ENCODE results near the gene TINCR.
A peak's percentile ranks its signal among the peaks of the same experiment; 100 is the strongest.
"Not testable (repeated sequence)": the region's sequence is repeated elsewhere in the genome, so short reads cannot be mapped to it uniquely, and the experiment has no call there.

The TINCR gene

DNA sequence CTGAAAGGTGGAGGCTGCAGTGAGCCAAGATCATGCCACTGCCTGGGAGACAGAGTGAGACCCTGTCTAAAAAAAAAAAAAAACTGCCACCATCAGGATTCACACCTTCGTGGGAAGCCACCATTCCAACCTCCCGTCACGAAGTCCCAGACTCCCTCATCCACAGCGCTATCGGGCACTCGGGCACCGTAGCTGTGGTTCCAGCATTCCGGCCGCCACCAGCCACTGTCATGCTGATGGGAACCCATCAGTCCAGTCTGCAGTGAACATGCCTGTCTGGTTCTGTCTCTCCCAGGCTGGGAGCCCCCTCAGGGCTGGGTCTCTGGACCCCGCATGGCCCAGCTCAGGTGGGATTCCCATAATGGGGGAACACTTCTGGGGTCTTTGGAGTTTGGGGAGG, 27.5 kb downstream of the TINCR start:
- peaks cover 1% of the 10 kb centered on the region for H3K9me3 ChIP-seq (ENCODE audit: control insufficient read depth, low read length)
- no peaks in the 10 kb centered on the region for H3K27me3 ChIP-seq (ENCODE audit: control insufficient read depth, insufficient read depth, low read length, poor library complexity, severe bottlenecking)
- H3K36me3 ChIP-seq (ENCODE audit: control insufficient read depth, insufficient read depth, low read length): no peaks in the 10 kb centered on the region
- H3K4me3 ChIP-seq (ENCODE audit: insufficient read depth, low read depth, low read length): no peak overlapping the region
- no peak overlapping the region for H3K27ac ChIP-seq (ENCODE audit: insufficient read depth, low read depth, low read length, poor library complexity, severe bottlenecking)
- WGBS, 2 experiments: 91 to 94% methylated on average over 10 of the region's 10 CpGs
- peaks cover 10% of the 10 kb centered on the region for H3K4me1 ChIP-seq (ENCODE audit: control insufficient read depth, insufficient read depth, low read length)

DNA sequence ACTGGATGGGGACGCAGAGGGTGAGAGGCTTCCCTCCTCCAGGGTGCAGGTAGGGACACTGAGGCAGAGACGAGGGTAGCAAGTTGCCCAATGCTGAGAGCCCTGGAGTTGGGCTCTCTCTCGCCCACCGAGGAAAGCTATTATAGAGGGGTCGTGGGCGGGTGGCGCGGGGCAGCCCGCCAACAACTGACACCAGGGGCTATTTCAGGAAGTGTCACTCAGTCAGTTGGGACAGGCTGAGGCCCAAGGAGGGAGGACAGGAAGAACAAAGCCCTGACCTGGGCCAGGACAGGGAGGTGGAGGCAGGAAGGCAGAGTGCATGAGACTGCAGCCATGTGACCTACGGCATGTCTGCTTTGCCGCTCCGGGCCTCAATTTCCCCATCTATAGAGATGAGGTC, 29.9 kb downstream of the TINCR start:
- Histone ChIP-seq H3K9me3 (ENCODE audit: control insufficient read depth, low read length) (peaks cover 2% of the 10 kb centered on the region), H3K27ac (ENCODE audit: insufficient read depth, low read depth, low read length, poor library complexity, severe bottlenecking) (no peak overlapping the region), H3K4me3 (ENCODE audit: insufficient read depth, low read depth, low read length) (no peak overlapping the region), H3K4me1 (ENCODE audit: control insufficient read depth, insufficient read depth, low read length) (peaks cover 7% of the 10 kb centered on the region), H3K27me3 (ENCODE audit: control insufficient read depth, insufficient read depth, low read length, poor library complexity, severe bottlenecking) (no peaks in the 10 kb centered on the region), H3K36me3 (ENCODE audit: control insufficient read depth, insufficient read depth, low read length) (no peaks in the 10 kb centered on the region)
- WGBS, 2 experiments: 85 to 90% methylated on average over 12 of the region's 12 CpGs

DNA sequence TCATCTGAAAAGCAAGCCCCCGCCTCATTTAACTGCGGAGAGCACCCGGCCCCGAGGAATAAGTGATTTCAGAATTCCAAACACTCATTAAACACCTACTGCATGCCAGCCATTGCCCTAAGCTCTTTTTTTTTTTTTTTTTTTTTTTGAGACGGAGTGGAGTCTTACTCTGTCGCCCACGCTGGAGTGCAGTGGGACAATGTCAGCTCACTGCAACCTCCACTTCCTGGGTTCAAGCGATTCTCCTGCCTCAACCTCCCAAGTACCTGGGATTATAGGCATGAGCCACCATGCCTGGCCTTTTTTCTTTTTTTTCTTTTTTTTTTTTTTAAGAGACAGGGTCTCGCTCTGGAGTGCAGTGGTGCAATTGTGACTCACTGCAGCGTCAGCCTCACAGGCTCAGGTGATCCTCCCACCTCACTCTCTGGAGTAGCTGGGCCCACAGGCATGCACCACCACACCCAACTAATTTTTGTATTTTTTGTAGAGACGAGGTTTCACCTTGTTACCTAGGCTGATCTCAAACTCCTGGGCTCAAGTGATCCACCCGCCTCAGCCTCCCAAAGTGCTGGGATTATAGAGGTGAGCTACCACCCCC, 30.7 kb downstream of the TINCR start:
- WGBS, 2 experiments: 47 to 52% methylated on average over 12 of the region's 12 CpGs
- H3K27me3 ChIP-seq (ENCODE audit: control insufficient read depth, insufficient read depth, low read length, poor library complexity, severe bottlenecking); H3K36me3 ChIP-seq (ENCODE audit: control insufficient read depth, insufficient read depth, low read length); H3K4me1 ChIP-seq (ENCODE audit: control insufficient read depth, insufficient read depth, low read length); H3K4me3 ChIP-seq (ENCODE audit: insufficient read depth, low read depth, low read length); H3K9me3 ChIP-seq (ENCODE audit: control insufficient read depth, low read length): not testable (repeated sequence)
- peak overlapping the region; percentile 50 for H3K27ac ChIP-seq (ENCODE audit: insufficient read depth, low read depth, low read length, poor library complexity, severe bottlenecking)

DNA sequence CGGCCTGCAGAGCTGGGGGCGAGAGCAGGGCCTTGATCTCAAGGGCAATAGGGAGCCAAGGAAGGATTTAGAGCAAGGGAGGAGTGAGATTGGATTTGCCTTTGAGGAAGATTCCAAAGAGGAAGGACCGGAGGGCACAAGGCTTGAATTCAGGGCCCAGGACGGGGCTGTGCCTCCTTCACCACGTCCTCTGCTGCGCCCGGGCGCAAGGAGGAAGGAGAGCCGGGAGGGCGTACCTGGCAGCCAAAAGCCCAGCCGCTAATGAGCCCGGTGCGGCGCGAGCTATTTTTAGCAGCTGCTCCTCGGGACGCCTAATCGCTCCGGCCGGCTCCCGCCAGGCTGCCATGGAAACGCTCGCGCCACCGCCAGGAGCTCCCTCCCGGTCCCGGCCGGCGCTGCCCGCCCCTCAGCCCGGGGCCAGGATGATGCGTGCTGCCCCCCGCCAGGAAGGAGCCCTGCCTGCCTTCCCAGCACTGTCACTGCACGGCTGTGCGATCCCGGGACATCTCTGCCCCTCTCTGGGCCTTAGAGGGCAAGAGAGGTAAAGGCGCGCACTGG, 31.3 kb downstream of the TINCR start:
- no peaks in the 10 kb centered on the region for H3K27me3 ChIP-seq (ENCODE audit: control insufficient read depth, insufficient read depth, low read length, poor library complexity, severe bottlenecking)
- peaks cover 7% of the 10 kb centered on the region for H3K4me1 ChIP-seq (ENCODE audit: control insufficient read depth, insufficient read depth, low read length)
- peaks cover 2% of the 10 kb centered on the region for H3K9me3 ChIP-seq (ENCODE audit: control insufficient read depth, low read length)
- WGBS, 2 experiments: 3 to 4% methylated on average over 38 of the region's 38 CpGs
- peak overlapping the region; percentile 57 for H3K27ac ChIP-seq (ENCODE audit: insufficient read depth, low read depth, low read length, poor library complexity, severe bottlenecking)
- H3K36me3 ChIP-seq (ENCODE audit: control insufficient read depth, insufficient read depth, low read length): no peaks in the 10 kb centered on the region
- H3K4me3 ChIP-seq (ENCODE audit: insufficient read depth, low read depth, low read length): no peak overlapping the region

DNA sequence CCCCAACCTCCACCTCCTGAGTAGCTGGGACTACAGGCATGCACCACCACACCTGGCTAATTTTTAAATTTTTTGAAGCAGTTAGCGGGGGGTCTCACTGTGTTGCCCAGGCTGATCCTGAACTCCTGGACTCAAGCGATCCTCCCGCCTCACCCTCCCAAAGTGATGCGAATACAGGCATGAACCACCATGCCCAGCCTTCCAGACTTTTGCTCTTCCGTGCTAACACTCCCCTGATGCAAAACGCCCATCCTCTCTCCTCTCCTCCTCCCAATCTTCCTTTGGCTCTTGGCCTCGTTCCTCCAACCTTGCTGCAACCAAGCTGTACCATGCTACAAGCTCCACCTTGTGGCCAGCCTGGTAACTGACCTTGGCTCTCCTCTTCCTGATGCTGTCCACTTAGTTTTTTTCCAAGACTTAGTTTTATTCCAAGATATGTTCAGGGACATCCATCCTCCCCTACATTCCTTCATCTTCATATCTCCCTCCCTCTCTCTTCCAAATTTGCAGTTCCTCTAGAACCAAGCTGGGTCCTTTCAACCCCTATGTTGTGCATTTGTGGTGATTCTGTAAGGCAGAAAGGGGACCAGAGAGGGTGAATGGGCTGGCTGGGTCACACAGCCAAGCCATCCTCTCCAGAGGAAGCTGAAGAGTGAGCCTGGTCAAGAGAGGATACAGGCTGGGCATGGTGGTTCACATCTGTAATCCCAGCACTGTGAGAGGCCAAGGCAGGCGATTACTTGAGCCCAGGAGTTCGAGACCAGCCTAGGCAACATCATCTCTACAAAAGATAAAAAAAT, 32.8 kb downstream of the TINCR start:
- peaks cover 7% of the 10 kb centered on the region for H3K4me1 ChIP-seq (ENCODE audit: control insufficient read depth, insufficient read depth, low read length)

DNA sequence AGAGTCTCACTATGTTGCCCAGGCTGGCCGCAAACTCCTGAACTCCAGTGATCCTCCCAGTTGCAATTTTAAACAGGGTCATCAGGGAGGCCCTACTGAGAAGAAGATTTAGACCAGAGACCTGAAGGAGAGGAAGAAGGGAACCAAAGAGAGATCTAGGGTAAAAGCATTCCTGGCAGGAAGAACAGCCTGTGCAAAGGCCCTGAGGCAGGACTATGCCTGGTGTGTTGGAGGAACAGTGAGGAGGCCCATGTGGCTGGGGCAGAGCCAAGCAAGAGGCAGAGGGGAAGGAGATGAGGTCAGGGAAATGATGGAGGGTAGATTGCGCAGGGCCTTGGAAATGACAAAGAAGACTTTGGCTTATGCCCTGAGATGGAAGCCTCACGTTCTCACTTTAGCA, 34.5 kb downstream of the TINCR start:
- no peak overlapping the region for H3K27ac ChIP-seq (ENCODE audit: insufficient read depth, low read depth, low read length, poor library complexity, severe bottlenecking)
- H3K4me3 ChIP-seq (ENCODE audit: insufficient read depth, low read depth, low read length): no peak overlapping the region
- 93 to 94% methylated on average over 3 of the region's 3 CpGs for WGBS, 2 experiments

More for the DNA sequence above, 32.8 kb downstream of the TINCR start:
- 80% methylated on average over 9 of the region's 9 CpGs for WGBS, 2 experiments
- Histone ChIP-seq H3K27me3 (ENCODE audit: control insufficient read depth, insufficient read depth, low read length, poor library complexity, severe bottlenecking) (no peaks in the 10 kb centered on the region), H3K27ac (ENCODE audit: insufficient read depth, low read depth, low read length, poor library complexity, severe bottlenecking) (no peak overlapping the region), H3K4me3 (ENCODE audit: insufficient read depth, low read depth, low read length) (no peak overlapping the region), H3K9me3 (ENCODE audit: control insufficient read depth, low read length) (peaks cover 2% of the 10 kb centered on the region), H3K36me3 (ENCODE audit: control insufficient read depth, insufficient read depth, low read length) (no peaks in the 10 kb centered on the region)

DNA sequence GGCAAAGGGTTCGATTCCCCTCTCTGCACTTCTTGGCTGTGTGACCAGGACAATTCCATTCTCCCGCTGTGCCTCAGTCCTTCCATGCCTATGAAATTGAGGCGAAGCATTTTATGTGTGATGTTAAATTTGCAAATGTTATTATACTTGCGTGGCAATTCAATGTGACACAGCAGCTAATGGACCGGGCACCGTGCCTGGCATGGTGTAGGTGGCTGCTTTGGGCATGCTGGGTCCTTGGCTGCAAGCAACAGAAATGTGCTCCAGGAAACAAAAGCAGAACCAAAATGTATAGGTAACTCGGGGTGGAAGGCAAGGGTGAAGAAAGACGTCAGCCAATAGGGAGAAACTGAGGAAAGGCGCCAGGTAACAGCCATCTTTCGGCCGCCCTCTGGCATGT, 37.1 kb downstream of the TINCR start:
- H3K4me3 ChIP-seq (ENCODE audit: insufficient read depth, low read depth, low read length): no peak overlapping the region
- no peaks in the 10 kb centered on the region for H3K27me3 ChIP-seq (ENCODE audit: control insufficient read depth, insufficient read depth, low read length, poor library complexity, severe bottlenecking)
- H3K27ac ChIP-seq (ENCODE audit: insufficient read depth, low read depth, low read length, poor library complexity, severe bottlenecking): no peak overlapping the region
- H3K4me1 ChIP-seq (ENCODE audit: control insufficient read depth, insufficient read depth, low read length): peaks cover under 1% of the 10 kb centered on the region
- 94% methylated on average over 11 of the region's 11 CpGs for WGBS, 2 experiments
- peaks cover 2% of the 10 kb centered on the region for H3K9me3 ChIP-seq (ENCODE audit: control insufficient read depth, low read length)
- H3K36me3 ChIP-seq (ENCODE audit: control insufficient read depth, insufficient read depth, low read length): no peaks in the 10 kb centered on the region

More for the DNA sequence above, 34.5 kb downstream of the TINCR start:
- Histone ChIP-seq H3K27me3 (ENCODE audit: control insufficient read depth, insufficient read depth, low read length, poor library complexity, severe bottlenecking) (no peaks in the 10 kb centered on the region), H3K4me1 (ENCODE audit: control insufficient read depth, insufficient read depth, low read length) (peaks cover 7% of the 10 kb centered on the region), H3K9me3 (ENCODE audit: control insufficient read depth, low read length) (peaks cover 2% of the 10 kb centered on the region), H3K36me3 (ENCODE audit: control insufficient read depth, insufficient read depth, low read length) (no peaks in the 10 kb centered on the region)

DNA sequence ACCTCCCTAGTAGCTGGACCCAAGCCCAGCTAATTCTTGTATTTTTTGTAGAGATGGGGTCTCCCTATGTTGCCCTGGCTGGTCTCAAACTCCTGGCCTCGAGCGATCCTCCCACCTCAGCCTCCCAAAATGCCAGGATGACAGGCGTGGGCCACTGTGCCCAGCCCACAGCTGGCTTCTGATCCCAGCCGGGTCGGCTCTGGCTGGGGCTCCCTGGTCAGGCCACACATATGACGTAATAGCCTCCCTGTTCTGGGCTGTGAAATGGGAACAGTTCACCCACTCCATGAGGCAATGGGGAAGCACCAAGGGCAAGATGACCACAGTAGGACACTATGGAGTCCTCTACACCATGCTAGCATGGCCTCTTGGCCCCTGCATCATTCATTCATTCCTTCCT, 41.1 kb downstream of the TINCR start:
- Histone ChIP-seq H3K9me3 (ENCODE audit: control insufficient read depth, low read length) (no peaks in the 10 kb centered on the region), H3K27ac (ENCODE audit: insufficient read depth, low read depth, low read length, poor library complexity, severe bottlenecking) (no peak overlapping the region), H3K27me3 (ENCODE audit: control insufficient read depth, insufficient read depth, low read length, poor library complexity, severe bottlenecking) (no peaks in the 10 kb centered on the region), H3K4me3 (ENCODE audit: insufficient read depth, low read depth, low read length) (no peak overlapping the region), H3K36me3 (ENCODE audit: control insufficient read depth, insufficient read depth, low read length) (no peaks in the 10 kb centered on the region), H3K4me1 (ENCODE audit: control insufficient read depth, insufficient read depth, low read length) (peaks cover 8% of the 10 kb centered on the region)
- 89 to 95% methylated on average over 6 of the region's 6 CpGs for WGBS, 2 experiments

DNA sequence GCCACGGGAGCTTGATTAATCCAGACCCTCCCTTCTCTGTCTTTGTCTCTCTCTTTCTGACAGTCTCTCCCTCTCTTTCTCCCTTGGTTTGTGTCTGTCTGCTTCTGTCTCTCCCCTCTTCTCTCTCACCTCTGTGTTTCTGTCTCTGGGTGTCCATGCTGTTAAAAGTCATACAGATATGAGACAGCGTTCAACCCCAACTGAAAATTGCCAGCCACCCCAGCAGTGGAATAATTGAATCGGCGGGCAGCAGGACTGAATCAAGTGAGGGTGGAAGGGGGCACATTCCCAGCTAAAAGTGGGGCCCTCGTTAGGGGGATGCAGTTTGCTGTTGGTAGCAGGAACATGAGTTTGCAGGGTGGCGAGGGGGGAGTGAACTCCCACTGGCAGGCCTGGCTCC, 43.7 kb downstream of the TINCR start:
- H3K4me3 ChIP-seq (ENCODE audit: insufficient read depth, low read depth, low read length): no peak overlapping the region
- 67 to 68% methylated on average over 6 of the region's 6 CpGs for WGBS, 2 experiments
- no peaks in the 10 kb centered on the region for H3K36me3 ChIP-seq (ENCODE audit: control insufficient read depth, insufficient read depth, low read length)
- no peaks in the 10 kb centered on the region for H3K9me3 ChIP-seq (ENCODE audit: control insufficient read depth, low read length)
- no peak overlapping the region for H3K27ac ChIP-seq (ENCODE audit: insufficient read depth, low read depth, low read length, poor library complexity, severe bottlenecking)
- H3K27me3 ChIP-seq (ENCODE audit: control insufficient read depth, insufficient read depth, low read length, poor library complexity, severe bottlenecking): no peaks in the 10 kb centered on the region
- peaks cover 8% of the 10 kb centered on the region for H3K4me1 ChIP-seq (ENCODE audit: control insufficient read depth, insufficient read depth, low read length)

DNA sequence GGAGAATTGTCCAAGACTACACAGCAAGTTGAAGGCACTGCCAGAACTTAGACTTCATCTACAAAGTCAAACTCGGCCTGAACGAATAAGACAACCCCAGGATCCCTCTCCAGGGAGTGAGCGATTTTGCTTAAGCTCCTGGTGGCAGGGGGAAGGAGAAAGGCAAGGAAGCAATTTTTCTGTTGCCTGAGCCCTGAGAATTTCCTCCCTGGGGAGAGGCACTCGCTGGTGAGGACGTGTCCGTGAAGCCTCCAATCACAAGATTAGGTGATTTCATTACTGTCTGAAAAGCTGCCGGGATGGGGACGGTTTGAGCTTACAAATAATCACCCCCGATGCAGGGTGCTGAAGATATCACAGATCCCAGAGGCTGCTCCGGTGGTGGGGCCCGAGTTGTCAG, 45.6 kb downstream of the TINCR start:
- H3K4me1 ChIP-seq (ENCODE audit: control insufficient read depth, insufficient read depth, low read length): peaks cover 8% of the 10 kb centered on the region
- H3K27ac ChIP-seq (ENCODE audit: insufficient read depth, low read depth, low read length, poor library complexity, severe bottlenecking): no peak overlapping the region
- no peak overlapping the region for H3K4me3 ChIP-seq (ENCODE audit: insufficient read depth, low read depth, low read length)
- H3K27me3 ChIP-seq (ENCODE audit: control insufficient read depth, insufficient read depth, low read length, poor library complexity, severe bottlenecking): no peaks in the 10 kb centered on the region
- H3K9me3 ChIP-seq (ENCODE audit: control insufficient read depth, low read length): no peaks in the 10 kb centered on the region
- H3K36me3 ChIP-seq (ENCODE audit: control insufficient read depth, insufficient read depth, low read length): no peaks in the 10 kb centered on the region
- 69 to 74% methylated on average over 11 of the region's 11 CpGs for WGBS, 2 experiments

All from ectodermal cell (in vitro differentiated cells).